DOHH2 (cell line): ENCODE measurements around the gene REEP1.

Source experiments
- H3F3A ChIP-seq: fragments of 200-600 bp; sonication (generic), shearing (Covaris generic); 2 replicates; pipeline ENCODE4 v1.6.0; 2016; ENCODE audit warnings: antibody characterized with exemption, mild to moderate bottlenecking; ENCODE audit not compliant: control insufficient read depth, insufficient read depth
- H3K27ac ChIP-seq: fragments of 200-600 bp; sonication (generic); 2 replicates; pipeline ENCODE4 v1.5.1; 2014; ENCODE audit warnings: low read depth, mild to moderate bottlenecking, low read length, moderate library complexity
- H3K27me3 ChIP-seq: fragments of 200-600 bp; sonication (generic); 2 replicates; pipeline ENCODE4 v1.6.1; 2014; ENCODE audit warnings: mild to moderate bottlenecking, low read length, mixed read lengths; ENCODE audit not compliant: control insufficient read depth
- H3K36me3 ChIP-seq: fragments of 200-600 bp; sonication (generic); 2 replicates; pipeline ENCODE4 v1.6.1; 2014; ENCODE audit warnings: mild to moderate bottlenecking, low read length, moderate library complexity, mixed read lengths; ENCODE audit not compliant: control insufficient read depth
- H3K4me1 ChIP-seq: fragments of 200-600 bp; sonication (generic); 2 replicates; pipeline ENCODE4 v1.6.1; 2014; ENCODE audit warnings: mild to moderate bottlenecking, low read length, mixed read lengths; ENCODE audit not compliant: control insufficient read depth
- H3K4me2 ChIP-seq: fragments of 200-600 bp; sonication (generic); 2 replicates; pipeline ENCODE4 v1.6.0; 2014; ENCODE audit warnings: mild to moderate bottlenecking, low read length, moderate library complexity
- H3K4me3 ChIP-seq: fragments of 200-600 bp; sonication (generic); 2 replicates; pipeline ENCODE4 v1.5.1; 2014; ENCODE audit warnings: mild to moderate bottlenecking, low read length, mixed read lengths
- H3K79me2 ChIP-seq: fragments of 200-600 bp; sonication (generic); 2 replicates; pipeline ENCODE4 v1.6.1; 2014; ENCODE audit warnings: mild to moderate bottlenecking, low read length, mixed read lengths; ENCODE audit not compliant: control insufficient read depth
- H3K9me2 ChIP-seq: fragments of 200-600 bp; sonication (generic); replicated peaks from 2 replicates; pipeline ENCODE4 v1.6.1; 2014; ENCODE audit warnings: mild to moderate bottlenecking, low read length, mixed read lengths; ENCODE audit not compliant: control insufficient read depth
- H3K9me3 ChIP-seq: fragments of 200-600 bp; sonication (generic); 2 replicates; pipeline ENCODE4 v1.6.1; 2014; ENCODE audit warnings: antibody characterized with exemption, low read length, mixed read lengths; ENCODE audit not compliant: control insufficient read depth, insufficient read depth
- H4K20me1 ChIP-seq: fragments of 200-600 bp; sonication (generic); 2 replicates; pipeline ENCODE4 v1.6.0; 2014; ENCODE audit warnings: low read depth, mild to moderate bottlenecking, antibody characterized with exemption, low read length, moderate library complexity; ENCODE audit not compliant: control insufficient read depth, insufficient read depth
- CTCF ChIP-seq: fragments of 200-600 bp; sonication (generic); IDR thresholded peaks from one replicate; pipeline ENCODE4 v1.5.1; 2014; ENCODE audit warnings: antibody characterized with exemption, mild to moderate bottlenecking, low read depth, low read length; ENCODE audit not compliant: poor library complexity, severe bottlenecking
- EZH2phosphoT487 ChIP-seq: fragments of 200-600 bp; sonication (generic); IDR thresholded peaks from 2 replicates; pipeline ENCODE4 v1.6.1; 2017; ENCODE audit warnings: borderline replicate concordance, mild to moderate bottlenecking, antibody characterized with exemption, low read length, moderate library complexity, mixed read lengths

REEP1 gene

DNA sequence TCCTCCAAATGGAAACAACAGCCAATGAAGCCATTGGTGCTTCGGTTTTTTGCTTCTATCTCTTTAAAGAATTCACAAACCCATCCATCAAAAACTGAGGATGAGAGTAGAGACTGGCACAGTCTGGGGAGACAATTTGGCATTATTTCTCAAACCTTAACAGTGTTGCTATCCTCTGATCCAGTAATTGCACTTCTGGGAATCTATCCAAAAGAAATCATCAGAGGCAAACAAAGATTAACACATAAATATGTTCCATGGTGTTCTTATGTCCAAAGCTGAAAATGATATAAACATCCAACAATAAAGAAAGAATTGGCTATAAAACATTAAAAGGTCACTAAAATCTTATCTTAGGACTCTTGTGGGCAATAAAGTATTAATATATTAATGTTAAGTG, 35.1 kb downstream of the REEP1 start:
- Histone ChIP-seq H3K4me1 (no peaks in the 10 kb centered on the region), H3K36me3 (no peaks in the 10 kb centered on the region), H3K9me3 (no peaks in the 10 kb centered on the region), H3K4me2 (no peak overlapping the region), H4K20me1 (no peaks in the 10 kb centered on the region), H3K27ac (no peak overlapping the region), H3K9me2 (no peaks in the 10 kb centered on the region), H3F3A (no peaks in the 10 kb centered on the region), H3K4me3 (no peak overlapping the region), H3K27me3 (peaks cover 46% of the 10 kb centered on the region), H3K79me2 (no peaks in the 10 kb centered on the region)
- TF ChIP-seq CTCF (no peak), EZH2phosphoT487 (no peak)

DNA sequence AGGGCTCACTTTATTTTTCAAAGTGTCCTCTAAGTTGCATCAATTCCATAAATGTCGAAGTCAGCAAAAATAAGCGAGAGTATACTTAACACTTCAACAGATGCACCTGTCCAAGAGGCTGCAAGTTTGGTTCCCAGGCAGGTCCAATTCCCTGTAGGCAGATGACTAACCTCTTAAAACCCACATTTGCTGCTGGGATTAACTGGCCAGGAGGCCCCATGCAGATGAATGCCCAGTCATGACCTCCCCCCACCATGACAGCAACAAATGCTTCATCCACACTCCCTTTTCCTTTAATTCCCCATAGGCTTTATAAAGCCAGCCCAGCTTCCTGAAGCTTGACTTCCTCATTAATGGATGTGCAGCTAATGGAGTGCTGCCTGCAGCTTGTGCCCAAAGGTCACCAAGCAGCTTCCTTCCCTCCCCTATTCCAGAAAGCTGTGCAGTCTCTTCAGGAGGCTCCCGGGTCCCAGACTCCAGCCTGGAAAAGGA, 35.7 kb downstream of the REEP1 start:
- Histone ChIP-seq H3K9me3 (no peaks in the 10 kb centered on the region), H3K4me1 (no peaks in the 10 kb centered on the region), H3K4me2 (no peak overlapping the region), H3K9me2 (no peaks in the 10 kb centered on the region), H3K4me3 (no peak overlapping the region), H3K79me2 (no peaks in the 10 kb centered on the region), H3K27ac (no peak overlapping the region), H3F3A (no peaks in the 10 kb centered on the region), H3K27me3 (peaks cover 46% of the 10 kb centered on the region), H4K20me1 (no peaks in the 10 kb centered on the region), H3K36me3 (no peaks in the 10 kb centered on the region)
- no peak for TF ChIP-seq EZH2phosphoT487
- no peak for TF ChIP-seq CTCF

DNA sequence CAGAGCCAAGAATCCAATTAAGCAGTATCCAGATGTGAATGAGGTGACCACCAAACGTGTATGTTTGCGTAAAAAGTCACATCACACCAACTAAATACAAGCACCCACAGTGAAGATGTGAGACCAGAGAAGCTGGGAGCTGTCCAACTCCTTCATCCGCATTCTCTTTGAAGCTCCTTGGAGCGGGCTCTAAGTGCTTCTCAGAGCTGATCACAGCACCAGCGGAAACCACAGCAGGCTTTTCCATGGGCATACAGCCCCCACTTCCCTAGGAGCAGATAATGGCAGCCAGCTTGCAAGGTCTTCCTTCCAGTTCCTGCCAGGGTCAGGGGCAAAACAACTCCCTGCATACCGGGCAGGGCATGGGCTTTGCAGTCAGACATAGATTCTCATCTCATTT, 36.4 kb downstream of the REEP1 start:
- Histone ChIP-seq H3K4me2 (no peak overlapping the region), H3K9me3 (no peaks in the 10 kb centered on the region), H3K27me3 (peaks cover 42% of the 10 kb centered on the region), H3K4me1 (no peaks in the 10 kb centered on the region), H3K4me3 (no peak overlapping the region), H3K9me2 (no peaks in the 10 kb centered on the region), H3K79me2 (no peaks in the 10 kb centered on the region), H3F3A (no peaks in the 10 kb centered on the region), H4K20me1 (no peaks in the 10 kb centered on the region), H3K36me3 (no peaks in the 10 kb centered on the region), H3K27ac (no peak overlapping the region)
- TF ChIP-seq CTCF (no peak), EZH2phosphoT487 (no peak)

GRCh38 chr2:86300496-86300895, 36.9 kb downstream of the REEP1 start:
- no peaks in the 10 kb centered on the region for H4K20me1 ChIP-seq
- H3K27me3 ChIP-seq: peaks cover 42% of the 10 kb centered on the region
- no peak overlapping the region for H3K27ac ChIP-seq
- no peaks in the 10 kb centered on the region for H3K79me2 ChIP-seq
- no peaks in the 10 kb centered on the region for H3K4me1 ChIP-seq
- no peaks in the 10 kb centered on the region for H3K9me3 ChIP-seq
- H3F3A ChIP-seq: no peaks in the 10 kb centered on the region
- no peaks in the 10 kb centered on the region for H3K36me3 ChIP-seq
- H3K9me2 ChIP-seq: no peaks in the 10 kb centered on the region
- H3K4me2 ChIP-seq: no peak overlapping the region
- no peak overlapping the region for H3K4me3 ChIP-seq
- TF ChIP-seq CTCF (no peak), EZH2phosphoT487 (no peak)
